Activated CD4-positive, alpha-beta T cell treated with anti-CD3 and anti-CD28 coated beads, Interleukin-2, amount 50 U/mL, for 4 hours (primary cell): ENCODE measurements around the gene NOSTRIN.

Experiments
- DNase-seq, 2 experiments: peaks; one replicate each; pipeline ENCODE4 v3.0.0-alpha.2; 2020

NOSTRIN gene

DNA sequence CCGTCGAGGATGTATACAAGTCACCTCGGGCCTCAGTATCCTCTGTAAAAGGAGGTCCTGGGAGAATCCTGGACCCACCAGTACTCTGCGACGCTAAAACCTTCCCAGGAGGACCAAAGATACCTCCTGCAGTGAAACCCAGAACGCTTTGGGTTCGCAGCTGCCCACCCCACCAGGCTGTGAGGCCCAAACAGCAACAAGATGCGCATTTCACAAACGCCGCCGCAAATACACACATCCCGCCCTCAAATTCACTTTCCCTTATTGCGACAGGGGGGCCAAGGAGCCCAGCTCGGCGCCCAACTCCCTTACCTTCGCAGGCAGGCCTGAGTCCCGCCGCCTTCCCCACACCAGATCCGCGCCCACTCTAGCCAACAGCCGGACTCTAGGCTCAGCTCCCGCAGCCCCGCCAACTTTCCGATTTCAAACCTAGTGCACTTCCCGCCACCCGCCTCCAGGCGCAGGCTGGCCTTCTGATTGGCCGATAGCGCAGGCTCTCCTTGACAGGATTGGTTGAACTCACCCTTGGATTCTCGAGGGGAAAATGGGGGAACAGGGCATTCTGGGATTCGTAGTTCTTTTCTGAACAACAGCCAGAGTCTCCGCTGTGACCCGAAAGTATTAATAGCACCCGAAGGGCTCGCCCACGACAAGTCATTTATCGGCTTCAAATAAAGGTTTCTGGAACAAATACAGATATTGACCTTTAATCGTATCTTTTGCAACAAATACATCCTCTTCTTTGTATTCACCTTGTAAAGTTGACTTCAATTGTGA lies 87.8 kb downstream of the NOSTRIN start, which contains the start of gene SPC25:
SPC25 (minus strand) TSS at position 425 of the 777 bp plus-strand sequence. CDS start 911 bp downstream, outside the sequence.
- DNase-seq = peak; percentile 79 to 80

DNA sequence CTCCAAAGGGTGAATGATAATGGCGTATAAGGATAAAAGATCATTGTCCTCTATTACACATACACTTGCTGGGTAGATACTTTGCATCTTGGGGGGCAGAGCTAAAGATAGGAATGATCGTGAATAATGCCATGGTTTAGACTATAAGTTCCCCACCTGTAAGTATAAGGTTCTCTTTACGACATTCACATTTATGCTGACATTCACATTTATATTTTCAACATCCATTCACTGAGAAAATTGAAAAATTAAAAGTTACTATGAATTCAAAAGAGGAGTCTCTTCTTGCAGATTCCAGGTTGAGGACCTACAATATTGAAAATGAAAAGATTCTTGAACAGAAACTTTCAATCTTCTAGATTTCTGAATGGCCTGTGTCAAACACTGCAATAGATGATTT lies 89.9 kb downstream of the NOSTRIN start:
- no peak for DNase-seq

DNA sequence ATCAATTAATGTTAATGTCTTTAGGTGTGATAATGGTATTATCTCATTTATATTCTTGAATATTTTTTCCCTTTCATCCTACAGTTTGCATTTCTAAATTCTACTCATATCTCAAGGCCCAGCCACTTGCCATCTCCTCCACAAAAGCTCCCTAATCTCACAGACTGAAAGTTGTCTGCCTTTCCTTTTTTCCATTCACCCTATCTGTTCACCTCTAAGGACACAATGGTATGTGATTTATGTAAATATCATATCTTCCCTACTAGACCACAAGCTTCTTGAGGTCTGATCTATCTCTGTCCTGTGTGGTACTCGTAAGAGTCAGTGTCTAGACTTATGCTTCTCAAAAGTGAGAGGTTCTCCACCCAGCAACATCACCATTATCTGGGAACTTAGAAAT lies 91.7 kb downstream of the NOSTRIN start:
- no peak for DNase-seq

DNA sequence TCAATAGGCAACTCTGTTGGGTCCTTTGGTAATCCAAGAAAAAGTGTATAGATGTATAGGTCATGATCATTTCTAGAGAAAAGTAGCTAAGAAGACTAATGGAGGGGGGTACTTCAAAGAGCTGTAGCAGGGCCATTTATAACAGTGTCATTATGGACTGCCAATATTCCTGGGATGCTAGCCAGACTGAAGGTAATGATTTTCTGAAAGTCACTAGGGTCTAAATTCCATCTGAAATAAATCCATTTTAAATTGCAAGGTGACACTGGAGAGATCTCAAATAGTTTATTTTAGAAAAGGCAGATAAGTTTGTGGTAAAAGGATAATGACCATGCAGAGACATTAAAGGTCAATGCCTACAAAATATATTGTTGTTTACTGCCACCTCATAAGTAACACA lies 92.3 kb downstream of the NOSTRIN start:
- DNase-seq = no peak

DNA sequence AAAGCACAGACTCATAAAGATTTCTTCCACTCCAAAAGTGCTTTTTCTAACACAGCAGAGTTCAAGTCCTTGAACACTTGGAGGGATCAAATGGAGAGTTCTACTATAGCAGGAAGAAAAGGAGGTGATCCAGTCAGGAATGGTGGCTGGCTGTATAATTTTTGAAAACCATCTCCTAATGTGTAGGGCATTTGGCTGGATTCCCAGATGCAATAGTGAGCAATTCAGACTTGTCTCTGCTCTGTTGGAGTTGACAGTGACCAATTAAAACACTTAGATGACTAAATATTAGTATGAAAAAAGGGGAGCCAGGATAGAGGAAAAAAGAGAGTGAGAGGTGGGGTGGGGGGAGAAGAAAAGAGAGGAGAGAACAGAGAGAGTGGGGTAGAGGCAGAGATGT lies 93.3 kb downstream of the NOSTRIN start:
- DNase-seq = no peak

DNA sequence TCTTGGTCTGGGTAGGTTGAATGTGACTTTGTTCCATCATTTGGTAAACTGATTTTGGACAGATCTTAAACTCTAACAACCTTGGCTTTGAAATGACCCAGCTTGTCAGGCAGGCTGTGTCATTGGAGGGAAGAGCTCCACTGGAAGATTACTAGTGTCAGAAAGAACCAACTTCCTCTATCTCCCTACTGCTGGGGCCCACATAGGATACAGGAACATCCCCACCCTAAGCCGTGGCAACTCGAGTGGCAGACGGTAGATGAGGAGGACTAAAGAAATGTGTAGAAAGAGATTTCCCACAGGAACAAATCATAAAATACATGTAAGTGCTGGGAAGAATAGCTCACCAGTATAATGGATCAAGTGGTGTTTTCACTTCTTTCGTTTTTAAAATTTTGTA lies 94.3 kb downstream of the NOSTRIN start:
- DNase-seq = no peak

DNA sequence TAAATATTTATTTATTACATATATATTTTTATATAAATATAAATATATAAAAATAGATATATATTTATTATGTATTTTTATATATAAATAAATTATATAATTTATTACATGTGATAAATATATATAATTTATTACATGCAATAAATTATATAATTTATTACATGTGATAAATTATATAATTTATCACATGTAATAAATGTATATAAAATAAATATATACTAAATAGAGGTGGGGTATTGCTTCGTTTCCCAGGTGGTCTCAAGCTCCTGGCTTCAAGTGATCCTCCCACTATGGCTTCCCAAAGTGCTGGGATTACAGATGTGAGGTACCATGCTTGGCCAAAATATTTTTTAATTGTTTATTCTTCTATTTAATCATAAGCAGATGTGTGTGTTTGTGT lies 95.0 kb downstream of the NOSTRIN start:
- no peak for DNase-seq

DNA sequence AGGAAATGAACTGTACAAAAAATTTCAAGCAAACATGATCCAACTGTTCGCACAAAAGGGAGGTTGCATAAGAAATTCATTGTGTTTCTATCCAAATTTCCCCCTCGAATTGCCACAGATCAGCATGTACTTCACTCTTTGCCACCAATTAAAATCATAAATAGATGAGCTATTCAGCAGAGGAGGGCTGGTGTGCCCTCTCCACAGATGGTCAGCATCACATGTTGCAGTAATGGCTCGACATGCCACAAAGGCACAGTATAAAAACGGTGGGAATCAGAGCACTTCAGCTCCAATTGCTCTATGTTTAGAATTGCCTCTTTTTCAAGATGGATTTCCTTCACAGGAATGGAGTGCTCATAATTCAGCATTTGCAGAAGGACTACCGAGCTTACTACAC lies 98.6 kb downstream of the NOSTRIN start, which contains the start of gene G6PC2:
G6PC2 (plus strand) TSS at position 289 of the 400 bp plus-strand sequence; CDS start at position 330, 41 bp downstream.
- no peak for DNase-seq

DNA sequence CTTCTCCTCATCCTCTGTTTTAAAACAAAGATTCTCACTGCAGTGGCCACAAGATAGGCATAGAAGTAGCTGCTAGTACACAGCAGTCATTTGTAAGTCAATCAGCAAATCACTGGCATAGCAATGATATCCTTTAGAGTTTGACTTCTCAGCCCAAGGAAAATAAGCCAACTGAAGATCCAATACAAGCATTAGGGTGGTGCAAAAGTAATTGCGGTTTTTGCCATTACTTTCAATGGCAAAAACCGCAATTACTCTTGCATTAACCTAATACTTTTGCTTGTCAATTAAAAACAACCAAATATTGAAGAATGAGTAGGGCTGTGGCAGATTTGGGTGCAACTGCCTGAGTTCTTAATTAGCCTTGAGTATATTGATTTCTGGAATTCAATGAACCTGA lies 101.5 kb downstream of the NOSTRIN start:
- no peak for DNase-seq

DNA sequence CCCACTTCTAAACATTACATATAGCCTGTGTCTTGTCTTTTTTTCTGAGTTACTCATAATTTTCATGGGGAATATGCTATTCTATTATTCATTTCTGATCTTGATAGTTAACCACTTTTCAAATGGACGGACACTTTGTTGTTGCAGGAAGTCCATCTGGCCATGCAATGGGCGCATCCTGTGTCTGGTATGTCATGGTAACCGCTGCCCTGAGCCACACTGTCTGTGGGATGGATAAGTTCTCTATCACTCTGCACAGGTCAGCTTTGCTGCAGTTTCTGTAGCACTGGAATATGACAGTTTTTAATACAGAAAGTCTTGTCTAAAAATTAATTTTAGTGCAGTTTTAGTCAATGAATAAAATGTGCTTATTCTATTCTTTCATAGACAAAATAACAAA lies 101.9 kb downstream of the NOSTRIN start:
- DNase-seq = no peak

DNA sequence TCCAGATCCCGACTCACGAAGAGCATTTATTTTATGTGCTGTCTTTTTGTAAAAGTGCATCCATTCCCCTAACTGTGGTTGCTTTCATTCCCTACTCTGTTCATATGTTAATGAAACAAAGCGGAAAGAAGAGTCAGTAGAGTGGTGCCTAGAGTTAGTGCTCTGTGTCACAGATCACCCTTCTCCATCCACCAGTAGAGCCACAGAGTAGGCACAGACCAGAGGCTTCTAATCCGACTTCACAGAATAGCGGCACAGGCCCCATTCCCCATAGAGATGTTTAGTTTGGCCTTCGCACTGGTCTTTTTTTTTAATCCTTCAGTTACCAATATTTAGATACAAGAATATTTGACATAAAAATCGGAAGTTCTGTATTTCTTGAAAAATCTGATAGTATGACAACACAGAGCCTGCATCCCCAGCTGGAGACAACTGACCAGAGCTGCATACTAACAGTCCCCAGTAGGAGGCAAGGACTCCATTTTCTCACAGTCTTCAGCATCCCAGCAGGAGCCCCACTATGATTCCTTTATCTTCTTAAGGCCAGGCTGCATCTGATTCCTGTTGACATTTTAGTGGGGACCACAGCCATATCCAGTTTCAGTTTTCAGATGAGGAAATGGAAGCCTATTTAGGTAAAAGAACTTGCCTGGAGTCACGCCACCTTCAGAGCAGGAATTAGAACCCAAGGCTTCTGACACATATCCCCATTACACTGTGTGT lies 105.7 kb downstream of the NOSTRIN start:
- DNase-seq = no peak

DNA sequence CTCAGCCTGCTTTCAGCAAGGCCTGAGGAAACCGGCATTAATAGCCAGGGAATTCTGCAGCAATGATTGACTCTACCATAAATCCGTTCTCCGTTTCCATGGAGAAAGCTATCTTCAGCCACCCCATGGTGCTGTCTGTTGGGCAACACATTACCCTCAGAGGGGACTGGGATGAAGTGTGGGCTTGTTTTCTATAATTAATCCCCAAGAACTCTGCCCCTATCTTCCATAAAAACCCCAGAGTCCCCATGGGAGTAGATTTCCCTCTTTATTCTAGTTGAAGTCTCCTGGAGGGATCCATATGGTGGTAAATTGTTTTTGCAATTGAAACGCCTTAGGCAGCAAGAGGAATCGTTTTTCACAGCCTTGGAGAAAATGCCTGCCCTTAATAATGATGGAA lies 107.9 kb downstream of the NOSTRIN start:
- DNase-seq = no peak

DNA sequence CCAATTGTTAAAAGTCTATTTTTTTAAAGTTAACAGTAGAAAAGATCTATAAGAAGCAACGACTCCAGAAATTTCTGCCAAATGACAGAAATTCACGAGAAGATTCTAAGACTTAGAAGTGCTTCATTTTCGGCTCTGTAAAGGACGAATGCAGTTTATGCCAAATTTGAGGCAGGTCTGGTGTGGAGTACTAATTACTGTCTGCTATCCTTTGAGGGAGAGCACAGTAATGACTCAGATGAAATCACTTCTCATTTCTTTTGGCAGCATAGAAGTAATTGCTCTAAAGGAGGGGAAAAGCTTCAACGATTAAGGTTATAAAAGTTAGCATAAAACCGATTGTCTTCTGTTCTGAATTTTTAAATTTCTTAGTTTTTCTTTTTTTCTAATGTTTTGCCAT lies 110.0 kb downstream of the NOSTRIN start:
- DNase-seq = no peak

DNA sequence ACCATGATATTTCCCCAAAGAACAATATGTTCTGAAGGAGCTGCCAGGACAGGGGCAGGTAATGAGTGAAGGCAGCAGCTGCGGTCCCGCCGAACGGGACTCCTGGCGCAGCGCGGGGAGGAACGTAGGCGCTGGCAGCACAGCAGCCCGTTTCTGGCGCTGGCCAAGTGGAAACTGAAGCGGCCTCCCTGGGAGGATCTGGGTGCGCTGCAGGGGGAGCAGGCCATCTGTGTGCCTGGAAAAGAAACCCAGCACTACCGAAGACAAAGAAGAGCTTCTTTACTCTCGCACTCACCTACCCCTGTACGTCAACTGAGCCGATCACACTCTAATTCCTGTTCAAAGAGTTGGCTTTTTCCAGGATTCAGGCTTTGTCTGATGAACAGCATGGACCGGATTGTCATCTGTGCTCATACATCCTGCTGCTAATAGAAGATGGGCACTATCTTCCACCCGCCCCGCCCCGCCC lies 110.5 kb downstream of the NOSTRIN start:
- no peak for DNase-seq

DNA sequence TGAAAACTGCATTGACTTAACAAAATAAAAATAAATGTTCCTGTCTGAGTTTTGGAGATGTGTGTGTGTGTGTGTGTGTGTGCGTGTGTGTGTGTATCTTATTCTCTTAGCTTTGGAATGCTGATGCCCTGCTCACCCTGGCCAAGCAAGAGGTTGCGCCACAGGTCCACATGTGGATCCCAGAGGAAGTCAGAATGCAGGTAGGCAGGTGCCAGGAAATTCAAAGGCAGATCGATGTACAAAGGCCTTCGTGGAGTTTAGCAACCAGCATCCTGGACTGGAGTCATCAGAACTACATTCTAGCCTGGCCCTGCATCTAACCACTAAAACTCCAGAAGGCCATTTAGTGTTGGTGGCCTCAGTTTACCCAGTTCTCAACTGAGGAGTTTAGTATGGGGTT lies 111.1 kb downstream of the NOSTRIN start:
- no peak for DNase-seq
